ENCODE data around the gene DCAF8.
"Not testable (repeated sequence)": the region's sequence is repeated elsewhere in the genome, so short reads cannot be mapped to it uniquely, and the experiment has no call there.

The DCAF8 gene

DNA sequence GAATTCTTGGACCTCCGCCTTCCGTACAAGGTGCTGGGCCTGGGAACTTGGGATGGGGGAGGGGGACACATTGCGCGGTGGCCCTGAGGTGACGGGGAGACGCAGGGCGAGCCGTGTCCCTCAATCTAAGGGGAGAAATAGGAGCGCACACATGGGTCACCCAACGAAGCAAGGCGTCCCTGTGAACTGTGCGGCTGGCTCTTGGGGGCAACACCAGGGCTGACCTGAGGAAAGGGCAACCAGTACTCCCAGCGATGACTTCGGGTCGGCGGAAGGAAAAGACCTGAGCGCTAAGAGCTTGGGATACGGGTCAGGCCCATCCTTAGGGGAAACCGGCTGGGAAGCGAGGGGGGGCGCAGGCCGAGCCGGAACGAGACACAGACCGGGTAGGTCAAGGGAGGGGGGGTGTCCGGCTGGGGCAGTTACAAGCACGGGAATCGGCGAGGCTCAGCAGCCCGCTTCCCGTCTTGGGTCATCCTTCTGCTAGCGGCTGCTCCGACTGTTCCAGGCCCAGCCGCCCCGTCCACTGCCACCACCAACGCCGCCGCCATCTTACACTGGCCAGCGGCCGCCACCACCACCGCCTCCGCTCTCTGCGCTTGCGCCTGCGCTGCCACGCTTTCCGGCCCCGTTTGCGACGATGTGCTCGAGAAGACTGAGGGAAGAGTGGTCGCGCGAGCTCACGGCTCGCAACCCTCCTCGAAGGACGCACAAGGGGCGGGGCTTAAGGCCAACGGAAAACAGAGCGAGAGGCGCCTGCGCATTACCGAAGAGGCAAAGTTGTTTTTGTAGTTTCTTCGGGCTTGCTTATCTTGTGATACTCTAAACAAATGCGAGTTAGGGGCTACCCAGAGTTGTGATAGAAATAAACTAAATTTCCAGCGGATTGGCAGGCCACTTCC, at the start of gene DCAF8:
TSS of gene DCAF8 (minus strand) at position 657 of the 902 bp plus-strand sequence. CDS start 18,541 bp downstream, outside the sequence.
- peak; percentile 97 for DNase-seq (ENCODE audit: low read depth)

DNA sequence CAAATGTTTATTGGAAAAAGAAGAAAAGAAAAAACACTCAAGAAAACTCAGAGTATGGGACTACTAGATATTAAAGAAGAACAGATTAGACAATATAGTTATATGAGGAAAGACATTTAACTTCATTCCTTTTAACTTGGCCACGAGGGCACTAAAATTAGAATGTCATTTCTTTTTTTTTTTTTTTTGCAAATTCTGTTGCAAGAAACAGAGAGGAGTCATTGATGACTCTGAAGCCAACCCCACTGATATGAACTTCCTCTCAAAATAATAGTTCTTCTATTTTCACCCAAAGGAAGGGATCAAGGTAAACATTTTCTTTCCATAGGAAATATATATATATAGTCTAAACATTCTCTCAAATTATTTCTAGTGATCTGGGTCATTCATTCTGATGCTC, 47.2 kb upstream of the DCAF8 start:
- no peak for DNase-seq (ENCODE audit: low read depth)

DNA sequence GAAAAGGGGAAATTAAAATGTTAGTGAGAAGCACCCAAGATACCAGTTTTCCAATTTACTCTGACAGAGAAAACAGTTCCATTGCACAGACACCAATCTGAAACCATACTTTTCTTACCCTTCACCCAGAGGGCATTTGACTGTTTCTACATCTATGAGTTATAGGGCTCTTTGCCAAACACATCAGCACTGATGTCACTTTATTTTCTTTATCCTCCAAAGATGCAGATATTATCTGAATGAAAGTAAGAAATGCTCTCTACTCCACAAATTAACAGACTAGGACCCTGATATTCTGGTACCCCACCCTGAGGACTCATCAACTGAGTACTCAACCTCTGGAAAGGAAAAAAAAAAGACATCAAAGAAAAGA, 46.8 kb upstream of the DCAF8 start:
- DNase-seq (ENCODE audit: low read depth): no peak

DNA sequence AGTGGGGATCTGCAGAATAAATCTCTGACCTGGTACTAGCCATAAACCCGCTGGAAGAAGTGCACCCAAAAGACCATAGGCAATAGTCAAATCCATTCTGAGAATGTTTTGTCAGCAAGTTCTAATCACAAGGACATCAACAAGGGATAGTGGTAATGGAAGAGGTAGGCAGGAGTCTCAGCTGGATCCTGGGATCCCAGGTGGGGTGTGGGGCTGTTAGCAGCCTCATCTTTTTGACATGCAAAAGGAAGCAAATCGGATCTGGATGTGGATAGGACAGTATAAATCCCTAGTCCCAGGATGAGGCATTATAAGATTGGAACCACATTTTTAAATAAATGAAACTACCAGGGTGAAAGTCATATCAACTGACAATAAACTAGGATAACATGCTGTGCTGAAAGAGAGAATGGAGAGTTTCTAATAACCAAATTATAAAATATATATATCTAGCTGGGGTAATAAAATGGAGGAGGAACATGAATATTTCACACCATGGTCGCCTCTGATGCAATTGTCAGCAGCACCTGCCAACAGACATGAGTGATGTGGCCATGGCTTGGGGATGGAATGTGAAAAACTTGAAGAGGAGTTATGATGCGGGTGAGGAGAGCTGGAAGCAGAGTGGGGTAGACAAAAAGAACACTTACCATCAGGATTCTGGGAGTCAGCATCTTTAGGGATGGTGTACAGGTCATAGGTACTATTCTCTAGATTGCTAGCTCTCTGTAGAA, 46.3 kb upstream of the DCAF8 start:
- DNase-seq (ENCODE audit: low read depth): no peak

DNA sequence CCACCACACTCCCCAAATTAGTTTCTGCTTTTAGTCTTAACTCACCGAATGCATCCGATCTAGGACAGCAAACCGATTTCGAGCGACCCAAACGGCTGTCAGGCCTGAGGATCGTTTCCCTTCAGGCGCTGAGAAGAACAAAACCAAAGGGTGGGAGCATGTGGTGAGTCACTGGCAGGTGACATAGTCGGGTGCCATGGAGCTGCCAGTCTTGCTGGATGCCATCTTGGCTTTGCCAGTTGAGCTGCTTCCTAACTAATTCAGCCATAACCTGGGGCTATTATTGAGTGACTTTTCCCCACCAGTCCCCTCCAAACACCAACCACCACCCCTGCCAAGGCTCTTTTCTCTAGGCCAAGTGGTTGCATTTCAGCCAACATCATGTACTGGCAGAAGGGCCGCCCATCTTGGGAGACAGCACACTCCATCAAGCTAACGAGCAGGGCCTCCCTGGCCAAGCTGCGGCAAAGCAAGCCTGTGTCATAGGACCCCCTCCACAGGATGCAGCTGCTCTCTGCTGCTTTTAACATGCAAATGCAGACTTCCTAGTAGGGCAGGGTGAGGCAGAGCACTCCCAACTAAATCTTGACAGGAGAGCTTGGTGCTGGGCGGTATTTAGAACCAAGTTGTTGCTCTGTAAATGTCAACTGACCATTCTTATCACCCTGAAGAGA, 44.9 kb upstream of the DCAF8 start:
- DNase-seq (ENCODE audit: low read depth): no peak

DNA sequence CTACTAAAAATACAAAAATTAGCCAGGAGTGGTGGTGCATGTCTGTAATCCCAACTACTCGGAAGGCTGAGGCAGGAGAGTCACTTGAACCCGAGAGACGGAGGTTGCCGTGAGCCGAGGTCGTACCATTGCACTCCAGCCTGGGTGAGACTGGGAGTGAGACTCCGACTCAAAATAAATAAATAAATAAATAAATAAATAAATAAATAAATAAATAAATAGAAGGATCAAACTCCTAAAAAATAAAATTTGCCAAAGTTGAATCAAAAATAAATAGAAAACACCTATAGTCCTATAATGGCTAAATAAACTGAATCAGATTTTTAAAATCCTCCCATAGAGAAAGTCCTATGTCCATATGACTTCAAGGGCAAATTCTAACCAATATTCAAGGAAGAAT, 37.8 kb upstream of the DCAF8 start:
- no peak for DNase-seq (ENCODE audit: low read depth)

DNA sequence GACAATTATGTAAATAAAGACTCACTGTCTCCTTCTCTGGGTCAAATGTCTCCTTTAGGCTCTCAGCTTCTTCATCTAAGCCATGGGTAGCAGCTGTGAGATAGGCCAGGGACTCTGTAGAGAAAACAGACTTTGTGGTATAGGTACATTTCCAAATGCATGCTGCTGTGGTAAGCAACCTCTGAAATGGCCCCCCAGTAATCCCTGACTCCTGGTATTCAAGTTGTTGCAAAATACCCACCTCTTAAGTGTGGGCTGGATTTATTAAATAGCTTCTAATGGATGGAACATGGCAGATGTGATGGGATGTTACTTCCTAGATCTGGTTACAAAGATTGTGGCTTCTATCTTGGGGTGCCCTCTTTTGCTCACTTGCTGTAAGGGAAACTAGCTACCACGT, 33.7 kb upstream of the DCAF8 start:
- DNase-seq (ENCODE audit: low read depth): no peak

DNA sequence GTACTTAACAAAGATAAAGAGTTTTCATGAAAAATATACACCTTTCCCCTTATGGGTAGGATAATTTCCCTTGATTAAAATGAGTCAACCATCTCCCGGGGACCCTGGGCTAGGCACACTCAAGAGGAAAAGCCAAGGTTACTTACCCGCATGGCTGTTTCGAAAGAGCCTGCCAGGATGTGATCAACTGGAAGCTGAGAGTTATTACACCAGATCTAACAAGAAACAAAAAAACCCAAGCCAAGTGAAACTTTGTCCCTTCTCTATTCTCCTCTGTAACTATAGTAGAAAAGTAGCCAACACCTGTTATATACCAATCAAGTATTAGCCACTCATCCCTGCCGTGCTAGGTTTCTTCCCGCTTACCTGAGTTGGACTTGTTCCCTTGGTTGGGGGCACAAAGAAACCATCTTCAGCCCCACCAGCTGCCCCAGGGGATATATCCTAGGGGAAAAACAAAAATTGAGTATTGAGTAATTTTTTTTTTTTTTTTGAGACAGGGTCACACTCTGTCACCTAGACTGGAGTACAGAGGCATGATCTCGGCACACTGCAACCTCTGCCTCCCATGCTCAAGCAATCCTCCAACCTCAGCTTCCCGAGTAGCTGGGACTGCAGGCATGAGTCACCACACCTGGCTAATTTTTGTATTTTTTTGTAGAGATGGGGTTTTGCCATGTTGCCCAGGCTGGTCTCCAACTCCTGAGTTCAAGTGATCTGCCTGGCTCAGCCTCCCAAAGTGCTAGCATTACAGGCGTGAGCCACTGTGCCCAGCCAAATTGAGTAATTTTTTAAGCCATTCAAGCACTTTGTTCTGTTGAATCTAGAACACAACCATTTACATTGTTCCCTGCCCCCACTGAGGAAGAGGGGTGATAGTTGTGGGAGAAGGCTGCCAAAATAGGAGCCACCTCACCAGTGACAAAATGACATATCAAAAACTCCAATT, 30.9 kb upstream of the DCAF8 start:
- DNase-seq (ENCODE audit: low read depth): no peak

DNA sequence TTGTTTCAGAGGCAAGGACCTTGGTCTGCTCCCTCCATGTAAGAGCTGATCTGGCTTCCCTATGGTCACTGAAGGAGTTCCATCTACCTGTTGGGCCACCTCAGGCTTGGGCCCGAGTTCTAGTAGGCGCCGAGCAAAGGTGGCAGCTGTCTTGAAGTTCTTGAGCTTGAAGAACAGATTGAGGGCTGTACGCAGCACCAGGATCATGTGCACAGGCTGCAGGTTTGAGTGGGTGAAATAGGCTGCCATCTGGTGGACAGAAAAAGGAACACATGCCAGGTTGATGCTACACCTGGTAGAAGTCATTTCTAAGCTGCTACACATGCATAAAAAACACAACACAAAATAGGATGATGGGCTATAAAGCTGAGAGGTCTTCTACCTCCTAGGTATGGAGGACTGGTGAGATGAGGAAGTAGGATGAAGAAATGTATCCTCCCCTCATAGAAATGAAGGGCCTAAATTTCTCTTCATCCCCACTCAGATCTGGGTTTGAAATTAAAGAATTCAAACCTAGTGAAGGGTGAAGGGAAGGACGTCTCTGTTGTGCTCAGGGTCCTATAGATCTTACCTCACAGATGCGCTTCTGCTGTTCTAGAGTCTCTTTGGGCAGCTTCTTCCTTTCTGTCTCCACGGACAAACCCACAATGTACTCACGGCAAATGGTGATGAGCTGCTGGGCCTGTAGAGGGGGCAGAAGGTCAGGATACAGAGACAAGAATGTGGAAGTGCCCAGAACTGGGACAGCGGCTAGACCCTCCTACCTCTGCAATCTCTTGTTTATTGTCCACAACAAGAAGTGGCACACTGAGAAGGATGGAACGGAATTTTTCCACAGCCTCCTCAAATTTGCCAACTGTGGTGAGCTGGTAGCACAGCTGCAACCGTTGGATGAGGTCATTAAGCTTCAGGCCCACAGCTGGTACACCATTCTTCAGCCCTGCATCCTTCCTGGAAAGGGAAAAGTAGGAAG, 29.2 kb upstream of the DCAF8 start:
- DNase-seq (ENCODE audit: low read depth): peak; percentile 46

DNA sequence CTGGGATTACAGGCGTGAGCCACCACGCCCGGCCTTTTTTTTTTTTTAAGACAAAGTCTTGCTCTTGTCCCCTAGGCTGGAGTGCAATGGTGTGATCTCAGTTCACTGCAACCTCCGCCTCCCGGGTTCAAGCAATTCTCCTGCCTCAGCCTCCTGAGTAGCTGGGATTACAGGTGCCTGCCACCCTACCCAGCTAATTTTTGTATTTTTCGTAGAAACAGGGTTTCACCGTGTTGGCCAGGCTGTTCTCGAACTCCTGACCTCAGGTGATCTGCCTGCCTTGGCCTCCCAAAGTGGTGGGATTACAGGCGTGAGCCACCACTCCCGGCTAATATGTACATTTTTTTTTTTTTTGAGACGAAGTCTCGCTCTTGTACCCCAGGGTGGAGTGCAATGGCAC, 25.4 kb upstream of the DCAF8 start:
- not testable (repeated sequence) for DNase-seq (ENCODE audit: low read depth)

DNA sequence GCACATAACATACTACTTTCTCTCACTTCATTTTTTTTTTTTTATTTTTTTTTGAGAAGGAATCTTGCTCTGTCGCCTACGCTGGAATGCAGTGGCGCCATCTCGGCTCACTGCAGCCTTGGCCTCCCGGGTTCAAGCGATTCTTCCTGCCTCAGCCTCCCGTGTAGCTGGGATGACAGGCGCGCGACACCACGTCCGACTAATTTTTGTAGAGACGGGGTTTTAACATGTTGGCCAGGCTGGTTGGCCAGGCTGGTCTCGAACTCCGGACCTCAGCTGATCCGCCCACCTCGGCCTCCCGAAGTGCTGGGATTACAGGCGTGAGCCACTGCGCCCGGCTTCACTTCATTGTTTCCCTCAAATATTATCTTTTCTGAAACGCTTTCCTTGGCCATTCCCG, 23.2 kb upstream of the DCAF8 start:
- no peak for DNase-seq (ENCODE audit: low read depth)

DNA sequence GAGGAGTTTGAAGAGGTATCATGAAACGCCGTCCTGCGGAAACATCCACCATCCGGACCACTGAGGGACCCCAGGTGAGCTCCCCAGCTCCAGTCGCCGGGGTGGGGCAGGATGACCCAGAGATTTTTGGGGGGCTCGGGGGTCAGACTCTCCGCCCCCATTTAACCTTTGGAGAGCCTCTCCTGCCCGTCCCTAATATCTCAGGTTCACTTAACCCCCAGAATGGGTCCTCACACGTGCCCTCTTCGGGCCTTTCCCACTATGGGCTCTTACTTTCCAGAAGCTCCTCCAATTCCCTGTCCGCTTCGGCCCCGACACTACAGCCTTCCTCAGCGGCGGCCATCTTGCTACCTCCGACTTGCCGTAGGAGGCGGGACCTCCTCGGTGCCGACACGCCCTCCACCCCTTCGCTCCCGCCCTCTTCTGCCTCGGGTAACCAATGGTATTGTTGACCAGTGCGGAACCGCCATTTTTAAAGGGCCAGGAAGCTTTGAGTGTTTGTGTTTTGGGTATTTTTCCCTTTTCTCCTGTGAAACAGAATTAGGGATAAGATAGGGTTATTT, 22.5 kb upstream of the DCAF8 start, which contains the start of gene PEX19:
TSS of gene PEX19 (minus strand) at position 352 of the 563 bp plus-strand sequence. CDS start at position 343, 9 bp downstream.
- peak; percentile 94 for DNase-seq (ENCODE audit: low read depth)

DNA sequence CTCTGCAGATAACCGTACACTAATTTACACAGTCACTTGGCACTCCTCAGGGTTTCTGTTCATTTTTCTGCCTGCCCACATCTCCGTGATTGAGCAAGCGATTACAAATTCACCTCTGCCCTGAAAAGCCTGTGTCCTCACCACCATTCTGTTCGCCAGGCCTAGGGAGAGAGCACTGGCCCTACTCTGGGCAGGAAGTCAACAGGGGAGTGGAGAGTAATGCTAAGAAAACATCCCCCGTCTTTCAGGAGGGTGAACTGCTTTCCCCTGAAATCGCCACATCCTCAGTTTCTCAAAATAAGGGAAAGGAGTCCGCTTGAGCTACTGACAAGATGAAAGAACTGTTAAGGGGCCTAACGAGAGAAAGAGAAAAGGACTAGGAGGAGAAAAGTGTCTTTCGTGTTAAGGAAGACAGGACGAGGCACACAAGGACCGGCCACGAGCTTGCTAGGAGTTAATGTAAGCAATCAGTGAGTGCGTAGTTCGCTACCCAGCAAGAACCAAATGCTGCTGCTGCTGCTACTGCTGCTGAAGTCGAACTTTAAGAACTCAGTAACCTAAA, 22.0 kb upstream of the DCAF8 start:
- DNase-seq (ENCODE audit: low read depth): no peak

DNA sequence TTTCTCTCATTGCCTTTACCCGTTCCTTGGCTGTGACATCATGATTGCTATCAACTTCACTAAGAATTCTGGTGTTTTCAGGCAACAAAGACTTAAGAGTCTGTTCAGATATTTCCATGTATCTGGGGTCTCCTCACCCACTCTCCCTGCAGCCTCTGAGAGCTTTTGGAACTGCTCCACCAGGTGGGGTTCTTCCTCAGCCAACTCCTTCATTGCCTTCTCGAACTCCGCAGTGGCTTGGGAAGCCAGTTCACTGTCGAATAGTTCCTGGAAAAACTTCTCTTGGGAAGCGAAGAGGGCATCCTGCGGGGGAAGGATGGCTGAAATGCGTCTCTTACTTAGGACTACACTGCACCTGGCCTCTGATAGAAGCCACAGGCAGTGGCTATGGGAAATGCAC, 20.5 kb upstream of the DCAF8 start:
- DNase-seq (ENCODE audit: low read depth): no peak

DNA sequence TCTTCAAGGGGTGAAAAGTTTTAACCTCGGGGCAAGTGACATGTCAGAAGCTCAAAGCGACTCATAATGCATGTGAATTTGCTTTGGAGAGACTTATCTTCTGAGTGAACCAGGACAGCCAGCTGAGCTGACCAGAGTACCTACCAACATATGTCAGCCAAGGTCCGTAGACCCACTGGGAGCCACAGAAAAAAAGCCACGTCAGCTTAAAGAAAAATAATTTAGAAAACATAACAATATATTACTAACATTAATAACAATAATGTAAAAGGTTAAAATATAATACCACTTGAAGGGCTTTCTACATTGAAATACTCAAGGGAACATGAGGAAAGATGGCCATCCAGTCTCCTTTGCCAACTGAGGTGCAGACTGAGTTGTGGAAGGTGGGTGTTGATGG, 15.6 kb upstream of the DCAF8 start:
- no peak for DNase-seq (ENCODE audit: low read depth)

DNA sequence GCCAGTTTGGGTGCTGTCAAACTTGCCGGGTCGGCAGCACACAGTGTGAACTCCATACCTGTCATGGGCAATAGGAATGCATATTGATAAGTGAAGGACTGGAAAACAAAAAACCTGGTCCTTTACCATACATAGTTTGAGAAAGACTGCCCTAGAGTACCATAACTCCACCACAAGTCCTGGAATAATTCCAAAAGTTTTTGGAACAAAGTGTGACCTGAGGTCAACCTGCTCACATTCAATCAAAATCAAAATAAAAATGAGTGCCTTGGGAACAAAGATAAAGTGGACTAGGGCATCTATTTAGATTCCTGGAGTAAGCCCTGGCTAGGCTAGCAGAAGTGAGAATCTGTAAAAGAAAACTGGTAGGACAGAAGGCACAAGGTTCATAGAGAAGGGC, 15.0 kb upstream of the DCAF8 start:
- DNase-seq (ENCODE audit: low read depth): no peak

DNA sequence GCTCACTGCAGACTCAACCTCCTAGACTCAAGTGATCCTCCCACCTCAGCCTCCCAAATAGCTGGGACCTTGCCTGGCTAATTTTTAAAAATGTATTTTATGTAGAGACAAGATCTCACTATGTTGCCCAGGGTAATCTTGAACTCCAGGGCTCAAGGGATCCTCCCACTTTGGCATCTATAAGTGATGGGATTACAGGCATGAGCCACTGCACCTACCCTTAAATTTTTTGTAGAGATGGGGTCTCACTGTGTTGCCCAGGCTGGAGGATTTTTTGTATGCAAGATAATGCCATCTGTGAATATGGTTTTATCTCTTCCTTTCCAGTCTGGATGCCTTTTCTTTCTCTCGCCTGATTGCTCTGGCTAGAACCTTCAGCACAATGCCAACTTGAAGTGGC, 8.7 kb upstream of the DCAF8 start:
- no peak for DNase-seq (ENCODE audit: low read depth)

DNA sequence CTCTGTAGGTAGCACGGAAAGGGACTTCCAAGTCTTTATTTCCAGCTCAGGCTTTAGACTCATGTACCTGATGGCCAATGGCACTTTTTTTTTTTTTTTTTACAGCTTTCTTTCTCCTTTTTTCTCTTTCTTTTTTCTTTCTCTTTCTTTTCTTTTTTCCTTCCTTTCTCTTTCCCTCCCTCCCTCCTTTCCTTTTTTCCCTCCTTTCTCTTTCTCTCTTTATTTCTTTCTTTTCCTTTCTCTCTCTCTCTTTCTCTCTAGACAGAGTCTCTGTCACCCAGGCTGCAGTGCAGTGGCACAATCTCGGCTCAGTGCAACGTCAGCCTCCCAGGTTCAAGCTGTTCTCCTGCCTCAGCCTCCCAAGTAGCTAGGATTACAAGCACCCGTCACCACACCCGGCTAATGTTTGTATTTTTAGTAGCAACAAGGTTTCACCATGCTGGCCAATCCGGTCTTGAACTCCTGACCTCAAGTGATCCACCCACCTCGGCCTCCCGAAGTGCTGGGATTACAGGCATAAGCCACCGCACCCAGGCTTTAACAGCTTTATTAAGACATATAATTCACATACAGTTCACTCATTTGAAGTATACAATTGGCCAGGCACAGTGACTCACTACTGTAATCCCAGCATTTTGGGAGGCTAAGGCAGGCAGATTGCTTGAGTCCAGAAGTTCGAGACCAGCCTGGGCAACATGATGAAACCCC, 5.1 kb upstream of the DCAF8 start:
- no peak for DNase-seq (ENCODE audit: low read depth)

DNA sequence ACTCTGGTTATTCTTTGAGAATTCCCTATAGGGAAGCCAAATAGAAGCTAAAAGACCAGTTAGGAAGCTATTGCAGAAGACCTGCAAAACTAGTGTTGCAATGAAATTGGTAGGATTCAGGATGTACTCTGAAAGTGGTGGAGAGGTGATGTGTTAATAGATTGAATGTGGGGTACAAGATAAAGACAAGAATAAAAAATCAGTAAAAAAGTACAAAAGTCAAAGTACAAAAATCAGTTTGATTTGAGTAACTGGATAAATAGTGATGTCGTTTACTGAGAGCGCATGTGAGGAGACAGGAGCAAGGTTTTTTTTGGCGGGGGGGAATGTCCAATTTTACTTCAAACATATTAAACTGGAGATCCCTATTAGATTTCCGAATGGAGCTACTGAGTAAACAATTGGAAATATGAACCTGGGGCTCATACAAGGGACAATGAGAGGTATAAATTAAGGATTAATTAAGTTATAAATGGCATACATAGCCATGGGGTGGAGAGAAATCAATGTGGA, 2.5 kb upstream of the DCAF8 start:
- DNase-seq (ENCODE audit: low read depth): no peak
